ENCODE data around the gene COL20A1.

GRCh38 chr20:63322933-63323273 is 29.9 kb downstream of the COL20A1 start:
- TF ChIP-seq BRCA1 (CRISPR knock-in tag; IDR thresholded peaks at IDR 0.05): no peak
- TF ChIP-seq POLR2A (IDR thresholded peaks at IDR 0.05; ENCODE audit: insufficient read depth in 1 of 2, low read depth in 2 of 2, low read length in 2 of 2): no peak
- no peak for TF ChIP-seq HDAC6 (IDR thresholded peaks at IDR 0.05; ENCODE audit: low read depth, low read length)
